ENCODE data around the gene IFNA5.

Gene IFNA5

GRCh38 chr9:21266733-21267484 lies 38.2 kb downstream of the IFNA5 start:
- no peak overlapping the region for H3K9ac ChIP-seq
- no peaks in the 10 kb centered on the region for H4K20me1 ChIP-seq
- H3K4me1 ChIP-seq = no peaks in the 10 kb centered on the region
- TF ChIP-seq Cebpa-rat (IDR thresholded peaks at IDR 0.05) = no peak
- no peak overlapping the region for H3K4me3 ChIP-seq
- no peaks in the 10 kb centered on the region for H3K36me3 ChIP-seq
- H3K27me3 ChIP-seq = no peaks in the 10 kb centered on the region
- no peak overlapping the region for H3K27ac ChIP-seq
- no peaks in the 10 kb centered on the region for H3K9me3 ChIP-seq
- H3K4me2 ChIP-seq = no peak overlapping the region

- Histone ChIP-seq H3K36me3 (no peaks in the 10 kb centered on the region), H4K20me1 (no peaks in the 10 kb centered on the region), H3K4me2 (no peak overlapping the region), H3K9ac (no peak overlapping the region), H3K9me3 (no peaks in the 10 kb centered on the region), H3K4me3 (no peak overlapping the region), H3K27me3 (no peaks in the 10 kb centered on the region), H3K4me1 (no peaks in the 10 kb centered on the region), H3K27ac (no peak overlapping the region)
- TF ChIP-seq Cebpa-rat (IDR thresholded peaks at IDR 0.05) = no peak
Observed at GRCh38 chr9:21265421-21266189, 39.5 kb downstream of the IFNA5 start.

GRCh38 chr9:21255538-21256212 lies 49.4 kb downstream of the IFNA5 start:
- H3K9me3 ChIP-seq = peaks cover 18% of the 10 kb centered on the region
- H3K4me2 ChIP-seq = peak overlapping the region; percentile 62
- no peak overlapping the region for H3K9ac ChIP-seq
- H4K20me1 ChIP-seq = no peaks in the 10 kb centered on the region
- H3K36me3 ChIP-seq = no peaks in the 10 kb centered on the region
- H3K4me1 ChIP-seq = peaks cover 38% of the 10 kb centered on the region
- H3K4me3 ChIP-seq = no peak overlapping the region
- no peaks in the 10 kb centered on the region for H3K27me3 ChIP-seq
- no peak overlapping the region for H3K27ac ChIP-seq
- TF ChIP-seq Cebpa-rat (IDR thresholded peaks at IDR 0.05) = no peak

Measured in BLaER1 (cell line).